HepG2 (cell line): ENCODE measurements around the gene COL2A1. TPM values are rescaled to one million over a fixed set of nuclear protein-coding genes. Genes with fewer than 3 reads are reported as not detected.

Source experiments
- ATAC-seq: fragments of 200-7000 bp; cut with Tn5 transposase; 3 replicates; pipeline ENCODE4 v1.9.1; 2020; ENCODE audit warnings: mild to moderate bottlenecking, moderate library complexity
- BruUV-seq: library from RNA; stranded (reverse); fragments of 400-500 nt; replicated peaks from 2 replicates; lab custom pipeline; 2021; lab: Mats Ljungman, UMichigan
- CTCF ChIA-PET: fragments of 300-600 bp; formaldehyde crosslinking; extraction: SDS; loops from one replicate; lab custom pipeline; 2021; ENCODE audit warnings: low total read pairs, inconsistent platforms, low intra/inter-chr PET ratio; lab: Yijun Ruan, JAX
- POLR2A ChIA-PET: fragments of 350-600 bp; sonication (Branson Sonifier 250); formaldehyde crosslinking; loops from one replicate; lab custom pipeline; 2020; ENCODE audit warnings: antibody characterized with exemption, inconsistent platforms; lab: Yijun Ruan, JAX
- DNase-seq: peaks from one replicate; pipeline ENCODE4 v3.0.0-alpha.2; 2015; ENCODE audit warnings: low spot score
- FAIRE-seq: peaks from 3 replicates; lab custom pipeline; 2011; peaks lifted over from hg19 to GRCh38; lab: Jason Lieb, UNC
- H2AFZ ChIP-seq: one replicate; pipeline ENCODE4 v1.6.1; 2011; ENCODE audit warnings: low read length, inconsistent platforms
- H3K27ac ChIP-seq: fragments of 300-600 bp; 3 replicates; pipeline ENCODE4 v1.8.0; 2011; ENCODE audit warnings: mixed run types, mild to moderate bottlenecking, mixed read lengths, low read length, inconsistent platforms; ENCODE audit not compliant: insufficient read depth; ENCODE audit errors: extremely low read length
- H3K27me3 ChIP-seq, 2 experiments: fragments of 200-600 bp in 1 of 2; 2 replicates in 1 of 2; 3 replicates in 1 of 2; pipeline versions ENCODE4 v1.6.0 to v1.8.0; 2011; ENCODE audit warnings: low read length in 2 of 2, mild to moderate bottlenecking in 2 of 2, moderate library complexity in 2 of 2, inconsistent platforms in 1 of 2; ENCODE audit not compliant: insufficient read depth in 2 of 2, control insufficient read depth in 1 of 2
- H3K36me3 ChIP-seq, 2 experiments: fragments of 200-600 bp in 1 of 2; replicated peaks in 1 of 2; 2 replicates in 1 of 2; 3 replicates in 1 of 2; pipeline versions ENCODE4 v1.5.1 to v1.8.0; 2011; ENCODE audit warnings: low read length in 2 of 2, inconsistent platforms in 1 of 2; ENCODE audit not compliant: insufficient read depth in 2 of 2, control insufficient read depth in 1 of 2
- H3K4me1 ChIP-seq: 2 replicates; pipeline ENCODE4 v1.5.1; 2012; ENCODE audit warnings: low read length, inconsistent platforms; ENCODE audit not compliant: insufficient read depth
- H3K4me2 ChIP-seq: 2 replicates; pipeline ENCODE4 v1.6.0; 2011; ENCODE audit warnings: low read depth, low read length, inconsistent platforms
- H3K4me3 ChIP-seq, 3 experiments: fragments of 200-600 bp in 1 of 3; sonication (generic), shearing (Covaris generic) in 1 of 3; replicated peaks in 1 of 3; 2 replicates each; pipeline ENCODE4 v1.5.1; 2011 to 2016; ENCODE audit warnings: low read length in 3 of 3, inconsistent platforms in 2 of 3, low read depth in 2 of 3, mild to moderate bottlenecking in 2 of 3, control low read depth in 1 of 3, mixed read lengths in 1 of 3; ENCODE audit not compliant: insufficient read depth in 1 of 3
- H3K79me2 ChIP-seq: one replicate; pipeline ENCODE4 v1.6.1; 2011; ENCODE audit warnings: low read length, inconsistent platforms; ENCODE audit not compliant: insufficient read depth
- H3K9ac ChIP-seq: 2 replicates; pipeline ENCODE4 v1.6.0; 2011; ENCODE audit warnings: mild to moderate bottlenecking, low read depth, low read length, inconsistent platforms; ENCODE audit not compliant: insufficient read depth
- H3K9me3 ChIP-seq: 2 replicates; pipeline ENCODE4 v1.5.1; 2012; ENCODE audit warnings: mild to moderate bottlenecking, low read length
- H4K20me1 ChIP-seq: 2 replicates; pipeline ENCODE4 v1.6.0; 2011; ENCODE audit warnings: inconsistent platforms, mild to moderate bottlenecking, low read length, moderate library complexity; ENCODE audit not compliant: insufficient read depth
- ARID5B ChIP-seq: IDR thresholded peaks from 2 replicates; pipeline ENCODE4 v1.4.0; 2020; ENCODE audit warnings: mild to moderate bottlenecking, missing genetic modification reagents
- BHLHE40 ChIP-seq: IDR thresholded peaks from 2 replicates; pipeline ENCODE4 v1.6.1; 2011; ENCODE audit warnings: low read length, improper control_type of control experiment
- CBX1 ChIP-seq: IDR thresholded peaks from one replicate; pipeline ENCODE4 v1.6.1; 2016; ENCODE audit warnings: antibody characterized with exemption, low read depth
- GLMP ChIP-seq: sonication (generic); formaldehyde crosslinking; IDR thresholded peaks from 2 replicates; pipeline ENCODE4 v1.9.0; 2021; ENCODE audit warnings: missing genetic modification reagents, mild to moderate bottlenecking, borderline replicate concordance
- MAFF ChIP-seq: IDR thresholded peaks from 2 replicates; pipeline ENCODE4 v1.6.1; 2011; ENCODE audit warnings: low read depth, low read length, improper control_type of control experiment
- MAFK ChIP-seq, 2 experiments: IDR thresholded peaks in 1 of 2; conservative IDR thresholded peaks in 1 of 2; 2 replicates each; pipeline ENCODE4 v1.6.1; 2011; ENCODE audit warnings: improper control_type of control experiment in 2 of 2, low read length in 2 of 2
- MATR3 ChIP-seq: sonication (generic); formaldehyde crosslinking; IDR thresholded peaks from 2 replicates; pipeline ENCODE4 v1.4.0; 2020; ENCODE audit warnings: missing genetic modification reagents
- NFRKB ChIP-seq: fragments of 450-650 bp; IDR thresholded peaks from 2 replicates; pipeline ENCODE4 v1.6.1; 2017
- ONECUT2 ChIP-seq: sonication (generic); formaldehyde crosslinking; IDR thresholded peaks from 2 replicates; pipeline ENCODE4 v1.4.0; 2020; ENCODE audit warnings: missing genetic modification reagents
- PCBP2 ChIP-seq: fragments of 200-400 bp; formaldehyde crosslinking; optimal IDR thresholded peaks from 2 replicates; pipeline ENCODE3; 2018; ENCODE audit warnings: low read length, low read depth; ENCODE audit not compliant: poor library complexity, severe bottlenecking
- SP1 ChIP-seq, 2 experiments: fragments of 450-650 bp in 1 of 2; sonication (generic) in 1 of 2; formaldehyde crosslinking in 1 of 2; IDR thresholded peaks; 2 replicates each; pipeline versions ENCODE4 v1.4.0 to v1.6.1; 2016 to 2020; ENCODE audit warnings: missing genetic modification reagents in 1 of 2
- ZBTB37 ChIP-seq: sonication (generic); formaldehyde crosslinking; IDR thresholded peaks from 2 replicates; pipeline ENCODE4 v1.4.0; 2020; ENCODE audit warnings: mild to moderate bottlenecking, missing genetic modification reagents
- ZNF556 ChIP-seq: sonication (generic); formaldehyde crosslinking; IDR thresholded peaks from 2 replicates; pipeline ENCODE4 v1.4.0; 2020; ENCODE audit warnings: mild to moderate bottlenecking, missing genetic modification reagents, borderline replicate concordance
- ZNF761 ChIP-seq: sonication (generic); formaldehyde crosslinking; conservative IDR thresholded peaks from 2 replicates; pipeline ENCODE4 v1.4.0; 2020; ENCODE audit warnings: mild to moderate bottlenecking, missing genetic modification reagents
- WGBS: methylation state at CpG from one replicate; pipeline ENCODE4 v1.1.6; 2017; ENCODE audit warnings: low lambda C conversion rate; 5-methylcytosine and 5-hydroxymethylcytosine counted together
- in situ Hi-C: cut with HindIII; loops from 2 replicates; pipeline ENCODE4 v1.10.0; 2017; ENCODE audit warnings: low pct_unique_long_range_greater_than_20kb; ENCODE audit not compliant: extremely low pct_ligation_motif_present
- intact Hi-C: fragments of 100-400 bp; cut with micrococcal nuclease; formaldehyde crosslinking; loops from one replicate; pipeline ENCODE4 v1.10.0; 2022; ENCODE audit not compliant: unreplicated experiment
- polyA plus RNA-seq, 8 experiments: library from polyadenylated mRNA; depleted of rRNA in 3 of 8; stranded (reverse) in 7 of 8; unstranded in 1 of 8; fragments of >200 nt; fragmentation: Illumina TruSeq in 4 of 8; extraction: Trizol in 4 of 8; gene quantifications; 2 replicates each; pipeline versions ENCODE4 v1.2.1 to v1.2.3, GENCODE V29; 2011 to 2016; ENCODE audit warnings: low read depth in 4 of 8, missing spikeins in 1 of 8, mixed read lengths in 1 of 8; ENCODE audit not compliant: insufficient read depth in 1 of 8
- total RNA-seq, 5 experiments: library from RNA; depleted of rRNA; stranded (reverse); fragments of >200 nt; fragmentation: Illumina TruSeq; extraction: Trizol; gene quantifications; 2 replicates each; pipeline ENCODE4 v1.2.3, GENCODE V29; 2016; ENCODE audit warnings: low read depth in 1 of 5

COL2A1 gene
- total and polyA plus RNA-seq, 2 of the 13 experiments (the other 11 are each of a cell fraction or from before 2014, with no cell fraction given) = 7.4 to 38.3 TPM

DNA sequence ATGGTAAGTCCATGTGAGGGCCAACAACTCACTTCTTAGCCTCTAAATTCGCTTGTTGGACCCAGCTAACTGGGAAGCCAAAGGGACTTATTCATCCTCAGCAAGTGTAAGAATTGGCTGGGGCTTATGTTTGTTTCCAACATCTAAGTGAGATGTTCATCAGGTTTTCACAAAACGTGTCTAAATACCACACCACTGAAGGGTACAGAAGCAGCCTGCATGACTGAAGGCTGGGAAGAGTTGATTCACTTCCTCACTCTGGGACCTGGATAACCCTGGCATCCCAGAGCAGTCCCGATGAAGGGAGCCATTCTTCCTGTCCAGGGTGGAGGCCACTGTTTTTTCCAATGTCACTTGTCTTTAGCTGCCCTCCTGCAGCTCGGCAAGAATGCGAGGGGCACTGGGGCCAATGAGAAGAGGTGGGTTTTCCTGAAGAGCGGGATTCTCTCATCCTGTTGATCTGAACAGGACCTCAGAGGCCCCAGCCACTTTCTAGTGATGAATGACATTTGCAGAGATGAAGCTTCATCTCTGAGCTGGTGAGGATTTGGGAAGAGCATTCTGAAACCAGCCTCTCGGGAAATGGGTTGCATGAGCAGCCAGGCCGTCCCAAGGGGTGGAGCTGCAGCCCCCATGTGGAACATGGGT is 12.2 kb upstream of the COL2A1 start:
- 19% methylated on average over 6 of the region's 8 CpGs for WGBS
- H3K9ac ChIP-seq = no peak overlapping the region
- BruUV-seq = no TSS peak
- no peaks in the 10 kb centered on the region for H3K27me3 ChIP-seq
- H4K20me1 ChIP-seq = no peaks in the 10 kb centered on the region
- no peaks in the 10 kb centered on the region for H3K9me3 ChIP-seq
- in situ Hi-C loops (no loop called here), intact Hi-C loops (no loop called here)
- POLR2A ChIA-PET = interaction anchor here (0.9 kb wide), 1 partner anchor 141 kb away, joined by 3 read pairs; the partner anchor contains the start of gene ASB8
- H3K36me3 ChIP-seq = no peaks in the 10 kb centered on the region
- 0 out of 6 replicates have a peak overlapping the region, but pooled peaks of 1 of the 3 experiments have one; percentile 43 for H3K4me3 ChIP-seq
- no peaks in the 10 kb centered on the region for H3K79me2 ChIP-seq
- DNase-seq = no peak
- FAIRE-seq = no peak
- peak overlapping the region; percentile 67 for H3K4me2 ChIP-seq
- no peak overlapping the region for H2AFZ ChIP-seq
- CTCF ChIA-PET = no interaction called here
- peaks cover 36% of the 10 kb centered on the region for H3K4me1 ChIP-seq
- no peak overlapping the region for H3K27ac ChIP-seq
- ATAC-seq = peak; percentile 55
- TF ChIP-seq NFRKB = no peak
- TF ChIP-seq BHLHE40 = no peak
- no peak for TF ChIP-seq PCBP2
- no peak for TF ChIP-seq MATR3
- TF ChIP-seq CBX1 = no peak
- no peak for TF ChIP-seq ONECUT2 (CRISPR knock-in tag)
- TF ChIP-seq ZNF761 = no peak
- no peak for TF ChIP-seq ARID5B
- TF ChIP-seq MAFF = no peak
- TF ChIP-seq SP1 (IDR thresholded peaks at IDR 0.05) = no peak
- no peak for TF ChIP-seq SP1 (CRISPR knock-in tag; IDR thresholded peaks at IDR 0.05)
- TF ChIP-seq ZNF556 (CRISPR knock-in tag) = no peak
- no peak for TF ChIP-seq GLMP
- TF ChIP-seq MAFK (conservative IDR thresholded peaks at IDR 0.05 in 1 of 2, IDR thresholded peaks at IDR 0.05 in 1 of 2; ENCODE audit: low read length in 2 of 2) = no peak
- no peak for TF ChIP-seq ZBTB37 (CRISPR knock-in tag)
